ENCODE measurements around the gene ORM1.
"Not testable (repeated sequence)": the region's sequence is repeated elsewhere in the genome, so short reads cannot be mapped to it uniquely, and the experiment has no call there.

ORM1 gene

GRCh38 chr9:114315723-114316363, 7.1 kb upstream of the ORM1 start:
- DNase-seq (ENCODE audit: low spot score in 2 of 2), result no peak
- no peaks in the 10 kb centered on the region for H3K27me3 ChIP-seq (ENCODE audit: low read depth)

GRCh38 chr9:114316605-114317230, 6.2 kb upstream of the ORM1 start:
- H3K4me3 ChIP-seq, result no peak overlapping the region
- peaks cover 2% of the 10 kb centered on the region; the same call in 1 of the 2 replicates for H3K4me1 ChIP-seq
- H3K36me3 ChIP-seq (replicated peaks), result no peaks in the 10 kb centered on the region
- in situ Hi-C loops (cut with MboI; ENCODE audit: low sequenced_read_pairs), result no loop called here
- peak in 1 of 2 experiments; percentile 33 for DNase-seq (ENCODE audit: low spot score in 2 of 2)
- H3K27me3 ChIP-seq (ENCODE audit: low read depth), result no peaks in the 10 kb centered on the region
- H3K9me3 ChIP-seq, result no peaks in the 10 kb centered on the region

More at GRCh38 chr9:114315723-114316363, 7.1 kb upstream of the ORM1 start:
- no peak overlapping the region for H3K4me3 ChIP-seq
- H3K36me3 ChIP-seq (replicated peaks), result no peaks in the 10 kb centered on the region
- H3K9me3 ChIP-seq, result no peaks in the 10 kb centered on the region
- in situ Hi-C loops (cut with MboI; ENCODE audit: low sequenced_read_pairs), result no loop called here
- H3K4me1 ChIP-seq, result peaks cover 2% of the 10 kb centered on the region; the same call in 1 of the 2 replicates

- in situ Hi-C loops (cut with MboI; ENCODE audit: low sequenced_read_pairs), result no loop called here
- Histone ChIP-seq H3K36me3 (replicated peaks) (no peaks in the 10 kb centered on the region), H3K9me3 (no peaks in the 10 kb centered on the region), H3K4me1 (peaks cover 2% of the 10 kb centered on the region; the same call in 1 of the 2 replicates), H3K4me3 (no peak overlapping the region), H3K27me3 (ENCODE audit: low read depth) (no peaks in the 10 kb centered on the region)
- DNase-seq (ENCODE audit: low spot score in 2 of 2), result peak in 1 of 2 experiments; percentile 1
Measured at GRCh38 chr9:114317665-114318357, 5.1 kb upstream of the ORM1 start.

- no peaks in the 10 kb centered on the region for H3K36me3 ChIP-seq (replicated peaks)
- no peaks in the 10 kb centered on the region for H3K9me3 ChIP-seq
- peaks cover 2% of the 10 kb centered on the region; the same call in 1 of the 2 replicates for H3K4me1 ChIP-seq
- in situ Hi-C loops (cut with MboI; ENCODE audit: low sequenced_read_pairs), result no loop called here
- H3K4me3 ChIP-seq, result no peak overlapping the region
- peak in 1 of 2 experiments; percentile 0 for DNase-seq (ENCODE audit: low spot score in 2 of 2)
- no peaks in the 10 kb centered on the region for H3K27me3 ChIP-seq (ENCODE audit: low read depth)
Measured at GRCh38 chr9:114318416-114318815, 4.5 kb upstream of the ORM1 start.

- H3K27me3 ChIP-seq (ENCODE audit: low read depth), result no peaks in the 10 kb centered on the region
- peak in 1 of 2 experiments; percentile 3 for DNase-seq (ENCODE audit: low spot score in 2 of 2)
Measured at GRCh38 chr9:114319147-114319546, 3.8 kb upstream of the ORM1 start.

GRCh38 chr9:114320710-114321109, 2.2 kb upstream of the ORM1 start:
- H3K27me3 ChIP-seq (ENCODE audit: low read depth); H3K4me3 ChIP-seq; DNase-seq (ENCODE audit: low spot score in 2 of 2); H3K9me3 ChIP-seq; in situ Hi-C loops (cut with MboI; ENCODE audit: low sequenced_read_pairs); H3K36me3 ChIP-seq (replicated peaks); H3K4me1 ChIP-seq: not testable (repeated sequence)

More at GRCh38 chr9:114319147-114319546, 3.8 kb upstream of the ORM1 start:
- no peaks in the 10 kb centered on the region for H3K9me3 ChIP-seq
- H3K36me3 ChIP-seq (replicated peaks), result no peaks in the 10 kb centered on the region
- H3K4me3 ChIP-seq, result no peak overlapping the region
- peaks cover 2% of the 10 kb centered on the region; the same call in 1 of the 2 replicates for H3K4me1 ChIP-seq
- in situ Hi-C loops (cut with MboI; ENCODE audit: low sequenced_read_pairs), result no loop called here

GRCh38 chr9:114321759-114322158, 1.1 kb upstream of the ORM1 start:
- no peaks in the 10 kb centered on the region for H3K36me3 ChIP-seq (replicated peaks)
- in situ Hi-C loops (cut with MboI; ENCODE audit: low sequenced_read_pairs), result no loop called here
- H3K9me3 ChIP-seq, result no peaks in the 10 kb centered on the region
- H3K4me3 ChIP-seq, result no peak overlapping the region
- peaks cover 2% of the 10 kb centered on the region; the same call in 1 of the 2 replicates for H3K4me1 ChIP-seq
- no peak for DNase-seq (ENCODE audit: low spot score in 2 of 2)
- H3K27me3 ChIP-seq (ENCODE audit: low read depth), result no peaks in the 10 kb centered on the region

- H3K36me3 ChIP-seq (replicated peaks); DNase-seq (ENCODE audit: low spot score in 2 of 2); in situ Hi-C loops (cut with MboI; ENCODE audit: low sequenced_read_pairs): not testable (repeated sequence)
Measured at GRCh38 chr9:114322160-114322818, 609 bp upstream of the ORM1 start.

GRCh38 chr9:114323849-114324248, 951 bp downstream of the ORM1 start:
- H3K27me3 ChIP-seq (ENCODE audit: low read depth); DNase-seq (ENCODE audit: low spot score in 2 of 2); H3K9me3 ChIP-seq; H3K4me1 ChIP-seq; H3K36me3 ChIP-seq (replicated peaks); H3K4me3 ChIP-seq; in situ Hi-C loops (cut with MboI; ENCODE audit: low sequenced_read_pairs): not testable (repeated sequence)

More at GRCh38 chr9:114322160-114322818, 609 bp upstream of the ORM1 start:
- not testable (repeated sequence) for H3K4me1 ChIP-seq; H3K27me3 ChIP-seq (ENCODE audit: low read depth); H3K9me3 ChIP-seq; H3K4me3 ChIP-seq

- in situ Hi-C loops (cut with MboI; ENCODE audit: low sequenced_read_pairs), result no loop called here
- H3K4me1 ChIP-seq, result no peaks in the 10 kb centered on the region
- no peaks in the 10 kb centered on the region for H3K36me3 ChIP-seq (replicated peaks)
- H3K9me3 ChIP-seq, result no peaks in the 10 kb centered on the region
- H3K27me3 ChIP-seq (ENCODE audit: low read depth), result no peaks in the 10 kb centered on the region
- DNase-seq (ENCODE audit: low spot score in 2 of 2), result no peak
- H3K4me3 ChIP-seq, result no peak overlapping the region
Measured at GRCh38 chr9:114324492-114324891, 1.6 kb downstream of the ORM1 start.

GRCh38 chr9:114324965-114325364, 2.1 kb downstream of the ORM1 start:
- H3K4me3 ChIP-seq; H3K36me3 ChIP-seq (replicated peaks); DNase-seq (ENCODE audit: low spot score in 2 of 2); in situ Hi-C loops (cut with MboI; ENCODE audit: low sequenced_read_pairs); H3K4me1 ChIP-seq; H3K9me3 ChIP-seq; H3K27me3 ChIP-seq (ENCODE audit: low read depth): not testable (repeated sequence)

GRCh38 chr9:114325684-114326254, 2.9 kb downstream of the ORM1 start:
- H3K4me1 ChIP-seq; H3K9me3 ChIP-seq; DNase-seq (ENCODE audit: low spot score in 2 of 2); H3K27me3 ChIP-seq (ENCODE audit: low read depth); H3K4me3 ChIP-seq; H3K36me3 ChIP-seq (replicated peaks); in situ Hi-C loops (cut with MboI; ENCODE audit: low sequenced_read_pairs): not testable (repeated sequence)

- H3K9me3 ChIP-seq, result no peaks in the 10 kb centered on the region
- no peaks in the 10 kb centered on the region for H3K27me3 ChIP-seq (ENCODE audit: low read depth)
- H3K4me3 ChIP-seq, result no peak overlapping the region
- H3K4me1 ChIP-seq, result no peaks in the 10 kb centered on the region
- no peak for DNase-seq (ENCODE audit: low spot score in 2 of 2)
- in situ Hi-C loops (cut with MboI; ENCODE audit: low sequenced_read_pairs), result no loop called here
- H3K36me3 ChIP-seq (replicated peaks), result no peaks in the 10 kb centered on the region
Measured at GRCh38 chr9:114327749-114328148, 4.9 kb downstream of the ORM1 start.
